Osteoblast (primary cell): Measurements from ENCODE around the gene FAM20C. TPM values are rescaled to one million over a fixed set of nuclear protein-coding genes. Genes with fewer than 3 reads are reported as not detected.
A peak's percentile ranks its signal among the peaks of the same experiment; 100 is the strongest.
"Not testable (repeated sequence)": the region's sequence is repeated elsewhere in the genome, so short reads cannot be mapped to it uniquely, and the experiment has no call there.

ENCODE experiments used
- DNase-seq: peaks from one replicate; pipeline ENCODE4 v3.0.0; 2011; ENCODE audit warnings: low spot score, mixed read lengths; ENCODE audit not compliant: insufficient read length; ENCODE audit errors: missing footprints
- H2AFZ ChIP-seq: 2 replicates; pipeline ENCODE4 v1.6.0; 2011; ENCODE audit warnings: mild to moderate bottlenecking, low read length
- H3K27ac ChIP-seq: 2 replicates; pipeline ENCODE4 v1.5.1; 2011; ENCODE audit warnings: mild to moderate bottlenecking, low read depth, low read length, moderate library complexity
- H3K27me3 ChIP-seq: 2 replicates; pipeline ENCODE4 v1.6.0; 2012; ENCODE audit warnings: mild to moderate bottlenecking, control low read depth, inconsistent platforms, low read length, moderate library complexity; ENCODE audit not compliant: insufficient read depth
- H3K36me3 ChIP-seq: 2 replicates; pipeline ENCODE4 v1.5.1; 2011; ENCODE audit warnings: mild to moderate bottlenecking, low read length, control low read depth, moderate library complexity; ENCODE audit not compliant: insufficient read depth
- H3K4me1 ChIP-seq: 2 replicates; pipeline ENCODE4 v1.5.1; 2011; ENCODE audit warnings: mild to moderate bottlenecking, low read length, control low read depth, moderate library complexity; ENCODE audit not compliant: insufficient read depth
- H3K4me2 ChIP-seq: 2 replicates; pipeline ENCODE4 v1.6.0; 2011; ENCODE audit warnings: mild to moderate bottlenecking, low read length; ENCODE audit not compliant: insufficient read depth
- H3K4me3 ChIP-seq: fragments of 200-600 bp; sonication (generic); 3 replicates; pipeline ENCODE4 v1.5.1; 2012; ENCODE audit warnings: mild to moderate bottlenecking, low read length, inconsistent platforms; ENCODE audit not compliant: insufficient read depth
- H3K79me2 ChIP-seq: 2 replicates; pipeline ENCODE4 v1.6.0; 2012; ENCODE audit warnings: mild to moderate bottlenecking, low read length, control low read depth, inconsistent platforms; ENCODE audit not compliant: insufficient read depth
- H3K9me3 ChIP-seq: 2 replicates; pipeline ENCODE4 v1.5.1; 2011; ENCODE audit warnings: low read depth, low read length, control low read depth
- H4K20me1 ChIP-seq: 2 replicates; pipeline ENCODE4 v1.6.0; 2012; ENCODE audit warnings: mild to moderate bottlenecking, low read length, control low read depth; ENCODE audit not compliant: insufficient read depth
- CTCF ChIP-seq: IDR thresholded peaks from 2 replicates; pipeline ENCODE4 v1.5.1; 2011; ENCODE audit warnings: mild to moderate bottlenecking, low read depth, low read length, moderate library complexity; ENCODE audit errors: extremely low read depth
- total RNA-seq: library from RNA; depleted of rRNA; stranded (reverse); fragments of >200 nt; gene quantifications from 2 replicates; pipeline ENCODE4 v1.2.3, GENCODE V29; 2012

The FAM20C gene
- total RNA-seq, 1 donor = 46.0 TPM

GRCh38 chr7:204326-204725 is 12.0 kb downstream of the FAM20C start:
- Histone ChIP-seq H4K20me1 (peaks cover 84% of the 10 kb centered on the region), H3K4me1 (no peaks in the 10 kb centered on the region), H3K36me3 (peaks cover 82% of the 10 kb centered on the region), H3K4me3 (no peak overlapping the region), H3K4me2 (no peak overlapping the region), H3K9me3 (no peaks in the 10 kb centered on the region), H3K79me2 (peaks cover 33% of the 10 kb centered on the region), H2AFZ (no peak overlapping the region), H3K27ac (no peak overlapping the region), H3K27me3 (no peaks in the 10 kb centered on the region)
- no peak for DNase-seq
- no peak for TF ChIP-seq CTCF

GRCh38 chr7:205115-206010 is 13.0 kb downstream of the FAM20C start:
- TF ChIP-seq CTCF = no peak
- H3K36me3 ChIP-seq = peaks cover 82% of the 10 kb centered on the region
- H3K27me3 ChIP-seq = no peaks in the 10 kb centered on the region

GRCh38 chr7:206351-206750 is 14.0 kb downstream of the FAM20C start:
- Histone ChIP-seq H4K20me1 (peaks cover 76% of the 10 kb centered on the region), H3K79me2 (peaks cover 29% of the 10 kb centered on the region), H3K36me3 (peaks cover 76% of the 10 kb centered on the region)
- not testable (repeated sequence) for DNase-seq, H3K4me1 ChIP-seq, H3K27me3 ChIP-seq, H3K4me3 ChIP-seq, H3K4me2 ChIP-seq, H3K9me3 ChIP-seq, H2AFZ ChIP-seq, H3K27ac ChIP-seq

More at GRCh38 chr7:205115-206010, 13.0 kb downstream of the FAM20C start:
- peaks cover 80% of the 10 kb centered on the region for H4K20me1 ChIP-seq
- DNase-seq = no peak
- no peak overlapping the region for H3K27ac ChIP-seq
- no peak overlapping the region for H3K4me2 ChIP-seq
- H3K9me3 ChIP-seq = no peaks in the 10 kb centered on the region
- peaks cover 33% of the 10 kb centered on the region for H3K79me2 ChIP-seq
- H3K4me1 ChIP-seq = peaks cover 2% of the 10 kb centered on the region
- no peak overlapping the region for H2AFZ ChIP-seq
- H3K4me3 ChIP-seq = no peak overlapping the region

- H3K79me2 ChIP-seq = peaks cover 37% of the 10 kb centered on the region
- H3K36me3 ChIP-seq = peaks cover 76% of the 10 kb centered on the region
- H2AFZ ChIP-seq = no peak overlapping the region
- H3K27ac ChIP-seq = no peak overlapping the region
- peaks cover 2% of the 10 kb centered on the region for H3K4me1 ChIP-seq
- H3K27me3 ChIP-seq = no peaks in the 10 kb centered on the region
- no peaks in the 10 kb centered on the region for H3K9me3 ChIP-seq
- TF ChIP-seq CTCF = peak; percentile 35
- no peak overlapping the region for H3K4me2 ChIP-seq
- no peak overlapping the region for H3K4me3 ChIP-seq
- DNase-seq = no peak
- peaks cover 78% of the 10 kb centered on the region for H4K20me1 ChIP-seq
Measured at GRCh38 chr7:207418-208129, 15.2 kb downstream of the FAM20C start.
